Stimulated activated CD4-positive, alpha-beta T cell treated with anti-CD3 and anti-CD28 coated beads, TNF-alpha, amount 100 ng/mL, for 4 hours (primary cell): ENCODE data around the gene PHC2.

ENCODE experiments used
- DNase-seq, 3 experiments: peaks; one replicate each; pipeline ENCODE4 v3.0.0-alpha.2; 2020; ENCODE audit warnings: low read depth in 3 of 3

The PHC2 gene

DNA sequence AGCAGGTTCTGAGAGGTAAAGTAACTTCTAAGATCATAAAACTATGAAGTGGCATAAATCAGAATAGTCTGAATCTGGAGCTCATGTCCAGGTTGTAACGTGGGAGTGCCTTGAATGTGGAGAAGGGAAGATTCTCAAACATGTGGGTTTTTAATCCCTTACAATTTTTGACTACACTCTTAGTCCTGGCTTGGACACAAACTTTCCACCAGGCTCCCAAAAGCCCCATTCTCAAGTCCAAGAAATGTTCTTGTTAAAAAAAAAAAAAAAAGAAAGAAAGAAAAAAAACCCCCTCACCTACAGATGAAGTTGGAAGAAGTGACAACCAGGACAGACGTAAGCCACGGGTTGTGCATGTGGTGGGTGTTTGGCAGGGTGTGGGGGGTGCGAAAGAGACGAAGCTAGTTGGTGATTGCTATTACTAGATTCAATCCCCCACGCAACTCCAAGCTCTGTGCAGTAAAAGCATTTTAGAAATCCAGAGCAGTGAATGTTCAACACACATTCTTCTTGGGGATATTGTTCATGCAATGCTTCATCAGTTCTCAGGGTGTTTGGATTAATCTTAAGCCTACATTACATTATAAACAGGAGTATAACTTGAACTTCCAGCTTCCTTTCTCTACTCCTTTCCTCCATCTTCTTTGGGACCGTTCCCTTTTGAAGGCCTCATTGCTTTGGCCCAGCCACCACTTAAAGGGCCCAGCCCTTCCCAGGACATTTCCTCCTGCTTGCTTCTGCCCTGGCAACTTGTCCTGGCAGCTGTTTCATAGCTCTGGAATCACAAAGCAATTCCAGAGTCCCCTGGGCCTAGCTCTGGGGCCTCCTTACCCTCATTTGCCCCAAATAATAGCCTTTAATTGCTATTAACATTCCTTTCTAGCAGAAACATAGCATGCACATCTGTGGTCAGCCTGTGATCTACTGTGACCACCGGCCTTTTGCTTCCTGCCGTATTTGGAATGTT lies 41.8 kb downstream of the PHC2 start:
- DNase-seq, result no peak

- DNase-seq, result no peak
Measured at GRCh38 chr1:33387625-33388024, 43.3 kb downstream of the PHC2 start.

DNA sequence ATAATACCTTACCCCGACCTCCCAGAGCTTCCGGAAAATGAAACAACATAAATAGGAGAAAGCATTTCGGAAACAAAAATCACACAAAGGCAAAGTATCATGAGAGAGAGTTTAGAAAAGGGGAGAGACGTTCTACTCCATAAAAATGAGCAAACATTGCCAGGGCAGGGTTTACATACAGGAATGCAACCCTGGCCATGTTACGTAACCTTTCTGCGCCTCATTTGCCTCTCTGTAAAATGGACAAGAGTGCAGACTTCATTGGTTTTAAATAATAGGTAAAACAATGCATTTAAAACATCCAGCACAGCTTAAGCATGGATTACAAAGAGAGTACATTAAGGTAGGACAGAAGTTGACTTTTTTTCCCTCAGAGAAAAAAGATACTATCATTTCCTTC lies 45.6 kb downstream of the PHC2 start:
- no peak for DNase-seq

DNA sequence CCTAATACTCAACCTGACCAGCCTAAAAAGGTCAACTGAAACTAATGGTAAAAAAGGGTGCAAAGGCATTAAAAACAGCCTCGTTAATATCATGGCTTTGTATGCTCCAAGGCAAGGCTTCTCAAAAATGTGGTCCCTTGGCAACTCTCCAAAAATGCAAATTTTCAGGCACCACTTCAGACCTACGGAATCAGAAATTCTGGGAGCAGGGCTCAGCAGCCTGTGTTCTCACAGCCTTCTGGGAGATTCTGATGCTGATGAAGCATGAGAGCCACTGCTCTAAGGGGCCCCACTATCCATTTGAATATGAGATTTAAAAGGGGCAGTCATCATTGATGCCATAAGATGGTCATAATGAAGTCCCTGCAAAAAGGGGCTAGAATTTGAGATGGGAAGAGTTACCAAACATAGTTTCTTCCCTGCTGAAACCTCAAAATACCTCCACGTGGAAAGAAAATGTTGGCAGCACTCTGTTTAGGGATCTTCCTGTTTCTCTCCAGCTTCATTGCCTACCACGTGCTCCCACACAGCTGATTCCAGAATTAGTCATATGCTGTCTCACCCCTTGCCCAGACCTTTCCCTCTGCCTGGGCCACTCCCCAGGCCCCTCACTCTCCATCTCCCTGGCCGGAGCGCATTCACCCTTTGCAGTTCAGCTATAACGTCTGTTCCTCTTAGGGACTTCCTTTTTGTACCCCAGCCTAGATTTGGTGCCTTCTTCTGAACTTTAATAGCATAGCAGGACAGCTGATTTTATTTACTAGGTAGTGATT lies 46.7 kb downstream of the PHC2 start:
- no peak for DNase-seq

- no peak for DNase-seq
Measured at GRCh38 chr1:33383489-33383888, 47.4 kb downstream of the PHC2 start.

DNA sequence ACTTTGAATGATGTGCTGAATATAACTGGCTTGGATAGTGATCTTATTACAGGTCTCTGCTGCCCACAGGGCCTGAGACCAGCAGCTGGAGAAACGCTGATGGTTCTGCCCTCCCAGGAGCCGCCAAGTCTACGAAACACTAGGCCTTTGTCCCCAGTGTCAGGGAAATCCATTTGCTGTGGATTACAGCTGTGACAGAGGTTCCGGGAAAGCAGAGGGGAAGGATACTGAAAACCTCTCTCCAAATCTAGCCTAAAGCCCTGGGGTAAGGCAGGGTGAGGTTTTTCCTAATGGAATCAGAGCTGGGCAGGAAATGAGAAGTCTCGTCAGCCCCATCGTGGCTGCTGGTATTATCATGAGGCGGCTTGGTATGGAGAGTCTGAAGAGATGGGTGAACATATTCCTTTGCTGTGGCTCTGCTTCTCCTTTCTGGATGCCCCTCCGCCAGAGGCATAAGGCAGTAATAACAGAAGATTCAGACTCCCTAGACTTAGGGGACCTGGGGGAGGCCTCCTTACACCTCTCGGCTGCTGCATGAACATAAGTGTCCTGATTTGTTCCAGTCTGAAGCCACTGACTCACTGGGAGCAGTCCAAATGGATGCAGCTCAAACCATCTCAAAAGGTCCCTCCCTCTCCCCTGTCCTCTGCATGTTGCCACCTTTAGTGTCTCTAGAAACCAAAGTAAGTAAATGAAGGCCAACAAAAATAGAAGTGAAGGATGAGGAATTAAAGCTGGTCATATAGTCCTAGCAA lies 48.1 kb downstream of the PHC2 start:
- no peak for DNase-seq

- no peak for DNase-seq
Measured at GRCh38 chr1:33381977-33382376, 48.9 kb downstream of the PHC2 start.

- DNase-seq, result no peak
Measured at GRCh38 chr1:33380811-33381210, 50.1 kb downstream of the PHC2 start.

DNA sequence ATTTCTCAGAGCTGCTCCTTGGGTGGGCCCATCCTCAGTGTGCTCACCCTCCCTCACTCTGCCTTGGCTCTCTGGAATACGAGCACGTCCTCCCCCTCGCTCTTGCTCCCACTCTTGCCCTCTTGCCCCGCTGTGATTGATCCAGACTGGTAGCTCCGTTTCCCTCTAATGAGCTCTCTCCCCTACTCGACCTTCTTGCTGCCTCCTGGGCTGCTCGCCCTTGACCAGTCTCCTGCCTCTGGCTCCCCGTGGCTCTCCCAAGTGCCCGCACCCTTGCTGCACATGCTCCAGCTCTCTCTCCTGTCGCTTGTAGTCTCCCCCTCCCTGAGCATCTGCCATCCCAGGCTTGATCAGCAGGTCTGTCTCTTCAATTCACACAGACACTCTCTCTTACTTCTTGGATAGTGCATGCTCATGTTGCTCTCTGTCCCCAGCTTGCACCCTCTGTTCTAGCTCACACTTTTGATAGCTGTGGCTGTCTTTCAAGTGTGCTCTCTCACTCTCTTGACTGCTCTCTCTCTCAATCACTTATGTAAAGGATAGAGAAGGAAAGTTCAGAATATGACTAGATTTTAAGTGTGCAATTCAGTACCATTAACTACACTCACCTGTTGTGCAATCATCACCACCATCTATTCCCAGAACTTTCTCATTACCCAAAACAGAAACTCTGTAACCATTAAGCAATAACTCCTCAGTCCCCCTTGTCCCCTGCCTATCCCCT lies 51.1 kb downstream of the PHC2 start:
- no peak for DNase-seq

- no peak for DNase-seq
Measured at GRCh38 chr1:33378976-33379375, 51.9 kb downstream of the PHC2 start.

- no peak for DNase-seq
Measured at GRCh38 chr1:33378524-33378923, 52.4 kb downstream of the PHC2 start.

DNA sequence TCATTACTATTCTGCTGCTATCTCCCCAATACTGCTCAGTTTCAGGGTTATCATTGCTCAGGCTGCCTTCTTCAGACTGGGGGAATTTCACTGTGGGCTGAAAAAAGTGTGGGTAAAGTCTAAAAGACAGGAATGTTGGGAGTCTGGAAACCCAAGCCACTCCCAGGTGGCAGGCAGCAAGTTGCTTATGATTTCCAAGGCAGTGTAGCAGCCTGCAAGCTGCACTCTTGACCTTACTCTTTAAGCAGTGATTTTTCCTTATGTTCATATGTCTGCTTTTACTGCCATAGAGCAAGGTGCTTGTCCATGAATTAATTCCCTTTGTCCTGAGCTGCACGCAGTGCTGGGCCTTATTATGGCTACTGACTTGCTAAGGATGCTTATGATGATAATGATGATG lies 53.1 kb downstream of the PHC2 start:
- DNase-seq, result no peak

DNA sequence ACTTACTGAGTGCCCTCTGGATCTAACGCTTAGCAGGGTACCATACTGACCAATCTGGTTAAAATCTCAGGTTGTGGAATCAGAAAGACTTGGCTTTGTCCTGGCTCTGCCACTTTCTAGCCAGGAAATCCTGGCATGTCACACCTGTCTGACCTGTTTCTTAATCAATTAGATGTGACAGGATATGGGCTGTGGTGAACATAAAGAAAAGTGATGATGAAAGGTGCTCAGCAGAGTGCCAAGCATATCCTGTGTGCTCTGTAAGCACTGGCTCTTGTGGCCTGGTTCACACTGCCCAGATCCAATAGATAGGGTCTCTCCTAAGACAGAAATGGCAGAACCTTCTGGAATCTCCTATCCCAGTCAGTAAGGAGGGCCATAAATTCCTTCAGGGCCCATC lies 53.9 kb downstream of the PHC2 start:
- no peak for DNase-seq

DNA sequence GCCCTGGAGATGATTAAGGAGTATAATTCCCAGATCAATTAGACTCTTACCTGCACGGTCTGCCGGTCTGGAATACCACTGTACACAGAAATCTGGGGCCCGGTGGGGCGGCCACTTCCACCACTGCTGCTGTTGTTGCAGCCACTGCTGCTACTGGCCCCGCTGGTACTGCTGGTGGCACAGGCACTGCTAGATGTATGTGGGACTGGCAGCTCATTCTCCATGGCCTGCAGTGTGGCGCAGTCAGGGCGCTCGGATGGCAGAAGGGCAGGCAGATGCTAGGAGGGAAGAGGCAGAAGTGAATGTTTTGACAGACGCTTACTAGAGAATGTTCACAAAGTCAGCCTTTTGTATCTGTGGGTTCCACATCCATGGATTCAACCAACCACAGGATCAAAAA lies 55.6 kb downstream of the PHC2 start:
- no peak for DNase-seq

GRCh38 chr1:33374336-33375105 lies 56.4 kb downstream of the PHC2 start:
- no peak for DNase-seq

- DNase-seq, result no peak
Measured at GRCh38 chr1:33373606-33374005, 57.3 kb downstream of the PHC2 start.

GRCh38 chr1:33372677-33373076 lies 58.2 kb downstream of the PHC2 start:
- DNase-seq, result no peak

GRCh38 chr1:33372162-33372561 lies 58.7 kb downstream of the PHC2 start:
- DNase-seq, result no peak

GRCh38 chr1:33371334-33371733 lies 59.6 kb downstream of the PHC2 start:
- no peak for DNase-seq

DNA sequence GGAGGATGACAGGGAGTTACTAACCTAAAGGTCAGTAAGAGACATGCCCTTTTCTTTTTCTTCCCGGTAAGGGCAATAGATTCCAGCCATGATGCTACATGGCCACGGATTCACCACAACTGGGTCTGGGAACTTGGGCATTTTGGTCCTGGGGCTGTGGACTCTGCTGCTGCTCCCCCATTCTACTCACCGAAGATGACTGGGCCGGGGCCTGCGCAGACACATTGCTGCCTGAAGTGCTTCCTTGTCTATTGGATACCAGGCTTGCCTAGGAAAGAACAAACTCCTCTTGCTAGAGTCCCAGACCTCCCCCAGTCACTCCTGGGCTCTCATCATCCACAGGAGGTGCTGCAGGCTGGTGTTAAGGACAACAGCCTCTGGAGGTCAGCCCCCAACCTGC lies 60.1 kb downstream of the PHC2 start:
- DNase-seq, result no peak

GRCh38 chr1:33370301-33370700 lies 60.6 kb downstream of the PHC2 start:
- DNase-seq, result no peak
